HepG2 (cell line): ENCODE measurements around the gene PPP1R27. TPM values are rescaled to one million over a fixed set of nuclear protein-coding genes. Genes with fewer than 3 reads are reported as not detected.

ENCODE experiments used
- ASH2L ChIP-seq: fragments of 300-600, 200-600 bp; sonication (generic); IDR thresholded peaks from 2 replicates; pipeline ENCODE4 v1.7.0; 2017; ENCODE audit warnings: low read depth, mild to moderate bottlenecking, moderate library complexity, mixed read lengths, low read length; ENCODE audit not compliant: insufficient read length
- CEBPB ChIP-seq: IDR thresholded peaks from 2 replicates; pipeline ENCODE4 v1.6.1; 2011; ENCODE audit warnings: low read depth, low read length, improper control_type of control experiment, borderline replicate concordance
- EED ChIP-seq: sonication (generic); formaldehyde crosslinking; IDR thresholded peaks from 2 replicates; pipeline ENCODE4 v1.5.0; 2020; ENCODE audit warnings: mild to moderate bottlenecking, missing genetic modification reagents
- ELF1 ChIP-seq: sonication (generic); formaldehyde crosslinking; IDR thresholded peaks from 2 replicates; pipeline ENCODE4 v1.4.0; 2020; ENCODE audit warnings: missing genetic modification reagents
- FOXM1 ChIP-seq: sonication (generic); formaldehyde crosslinking; IDR thresholded peaks from 2 replicates; pipeline ENCODE4 v1.5.0; 2020; ENCODE audit warnings: missing genetic modification reagents
- GLI4 ChIP-seq: sonication (generic); formaldehyde crosslinking; IDR thresholded peaks from 2 replicates; pipeline ENCODE4 v1.5.1; 2020; ENCODE audit warnings: missing genetic modification reagents, mild to moderate bottlenecking, moderate library complexity, borderline replicate concordance
- KDM2A ChIP-seq: sonication (generic); formaldehyde crosslinking; IDR thresholded peaks from 2 replicates; pipeline ENCODE4 v1.4.0; 2020; ENCODE audit warnings: low read depth, missing genetic modification reagents, borderline replicate concordance
- KDM5B ChIP-seq: sonication (generic); formaldehyde crosslinking; IDR thresholded peaks from 2 replicates; pipeline ENCODE4 v1.4.0; 2020; ENCODE audit warnings: missing genetic modification reagents, mild to moderate bottlenecking, borderline replicate concordance
- MIXL1 ChIP-seq: IDR thresholded peaks from 2 replicates; pipeline ENCODE4 v1.6.1; 2016
- MTA1 ChIP-seq: sonication (generic); formaldehyde crosslinking; IDR thresholded peaks from 2 replicates; pipeline ENCODE4 v1.4.0; 2020; ENCODE audit warnings: missing genetic modification reagents, mild to moderate bottlenecking, borderline replicate concordance
- MXI1 ChIP-seq: IDR thresholded peaks from 3 replicates; pipeline ENCODE4 v1.6.1; 2012; ENCODE audit warnings: low read depth, low read length, inconsistent platforms, borderline replicate concordance
- RELA ChIP-seq: sonication (generic); formaldehyde crosslinking; IDR thresholded peaks from 2 replicates; pipeline ENCODE4 v1.4.0; 2020; ENCODE audit warnings: missing genetic modification reagents
- RORA ChIP-seq: sonication (generic); formaldehyde crosslinking; IDR thresholded peaks from 2 replicates; pipeline ENCODE4 v1.5.0; 2020; ENCODE audit warnings: mild to moderate bottlenecking, missing genetic modification reagents, moderate library complexity
- SALL1 ChIP-seq: sonication (generic); formaldehyde crosslinking; IDR thresholded peaks from 2 replicates; pipeline ENCODE4 v1.8.0; 2022; ENCODE audit warnings: mild to moderate bottlenecking, missing genetic modification reagents
- SPEN ChIP-seq: sonication (generic); formaldehyde crosslinking; IDR thresholded peaks from 2 replicates; pipeline ENCODE4 v1.5.1; 2020; ENCODE audit warnings: low read depth, mild to moderate bottlenecking, missing genetic modification reagents
- ZNF225 ChIP-seq: sonication (generic); formaldehyde crosslinking; IDR thresholded peaks from 2 replicates; pipeline ENCODE4 v1.4.0; 2020; ENCODE audit warnings: mild to moderate bottlenecking, missing genetic modification reagents
- ZNF260 ChIP-seq: sonication (generic); formaldehyde crosslinking; IDR thresholded peaks from 2 replicates; pipeline ENCODE4 v1.4.0; 2020; ENCODE audit warnings: missing genetic modification reagents, low read depth, mild to moderate bottlenecking, borderline replicate concordance
- ZNF263 ChIP-seq: sonication (generic); formaldehyde crosslinking; IDR thresholded peaks from 2 replicates; pipeline ENCODE4 v1.4.0; 2020; ENCODE audit warnings: missing genetic modification reagents
- ZNF274 ChIP-seq: sonication (generic); formaldehyde crosslinking; IDR thresholded peaks from 2 replicates; pipeline ENCODE4 v1.5.1; 2020; ENCODE audit warnings: mild to moderate bottlenecking, missing genetic modification reagents
- ZNF567 ChIP-seq: sonication (generic); formaldehyde crosslinking; IDR thresholded peaks from 2 replicates; pipeline ENCODE4 v1.8.1; 2023; ENCODE audit warnings: mild to moderate bottlenecking, missing genetic modification reagents, borderline replicate concordance
- ZNF646 ChIP-seq: sonication (generic); formaldehyde crosslinking; IDR thresholded peaks from 2 replicates; pipeline ENCODE4 v1.9.0; 2021; ENCODE audit warnings: mild to moderate bottlenecking, missing genetic modification reagents
- ZNF775 ChIP-seq: sonication (generic); formaldehyde crosslinking; IDR thresholded peaks from 2 replicates; pipeline ENCODE4 v1.4.0; 2020; ENCODE audit warnings: missing genetic modification reagents, mild to moderate bottlenecking, moderate library complexity, borderline replicate concordance
- ZNF792 ChIP-seq: IDR thresholded peaks from 2 replicates; pipeline ENCODE4 v1.6.1; 2016
- polyA plus RNA-seq, 8 experiments: library from polyadenylated mRNA; depleted of rRNA in 3 of 8; stranded (reverse) in 7 of 8; unstranded in 1 of 8; fragments of >200 nt; fragmentation: Illumina TruSeq in 4 of 8; extraction: Trizol in 4 of 8; gene quantifications; 2 replicates each; pipeline versions ENCODE4 v1.2.1 to v1.2.3, GENCODE V29; 2011 to 2016; ENCODE audit warnings: low read depth in 4 of 8, missing spikeins in 1 of 8, mixed read lengths in 1 of 8; ENCODE audit not compliant: insufficient read depth in 1 of 8
- total RNA-seq, 5 experiments: library from RNA; depleted of rRNA; stranded (reverse); fragments of >200 nt; fragmentation: Illumina TruSeq; extraction: Trizol; gene quantifications; 2 replicates each; pipeline ENCODE4 v1.2.3, GENCODE V29; 2016; ENCODE audit warnings: low read depth in 1 of 5
- TF ChIP-seq, protein P1 (sequence below): sonication (generic); formaldehyde crosslinking; IDR thresholded peaks from 2 replicates; pipeline ENCODE4 v1.5.1; 2020; ENCODE audit warnings: missing genetic modification reagents, mild to moderate bottlenecking, borderline replicate concordance

Gene PPP1R27
- total and polyA plus RNA-seq, 2 of the 13 experiments (the other 11 are each of a cell fraction or from before 2014, with no cell fraction given), result 0.17 to 1.00 TPM

GRCh38 chr17:81794509-81794908 lies 40.3 kb downstream of the PPP1R27 start (continued):
- TF ChIP-seq ZNF225 (CRISPR knock-in tag), result 0 out of 2 replicates have a peak, but pooled peaks have one; percentile 64
- TF ChIP-seq RELA (CRISPR knock-in tag), result no peak
- TF ChIP-seq ZNF792 (CRISPR knock-in tag), result no peak
- TF ChIP-seq ZNF274 (CRISPR knock-in tag), result 0 out of 2 replicates have a peak, but pooled peaks have one; percentile 42
- TF ChIP-seq ZNF260, result 0 out of 2 replicates have a peak, but pooled peaks have one; percentile 57
- no peak for TF ChIP-seq KDM2A (CRISPR knock-in tag)
- no peak for TF ChIP-seq EED
- TF ChIP-seq CEBPB, result peak; percentile 58; the same call in 1 of the 2 replicates
- TF ChIP-seq ZNF775 (CRISPR knock-in tag), result no peak
- peak; percentile 77; the same call in 1 of the 2 replicates for TF ChIP-seq ZNF263 (CRISPR knock-in tag)
- TF ChIP-seq ZNF567 (CRISPR knock-in tag), result 0 out of 2 replicates have a peak, but pooled peaks have one; percentile 69
- TF ChIP-seq FOXM1 (CRISPR knock-in tag), result no peak
- no peak for TF ChIP-seq MIXL1 (CRISPR knock-in tag)
- peak; percentile 49; the same call in 1 of the 2 replicates for TF ChIP-seq SALL1 (CRISPR knock-in tag)
- no peak for TF ChIP-seq GLI4
- TF ChIP-seq ELF1 (CRISPR knock-in tag), result no peak
- TF ChIP-seq ZNF646 (CRISPR knock-in tag), result 0 out of 2 replicates have a peak, but pooled peaks have one; percentile 55
- no peak for TF ChIP-seq KDM5B
- TF ChIP-seq, protein P1, sequence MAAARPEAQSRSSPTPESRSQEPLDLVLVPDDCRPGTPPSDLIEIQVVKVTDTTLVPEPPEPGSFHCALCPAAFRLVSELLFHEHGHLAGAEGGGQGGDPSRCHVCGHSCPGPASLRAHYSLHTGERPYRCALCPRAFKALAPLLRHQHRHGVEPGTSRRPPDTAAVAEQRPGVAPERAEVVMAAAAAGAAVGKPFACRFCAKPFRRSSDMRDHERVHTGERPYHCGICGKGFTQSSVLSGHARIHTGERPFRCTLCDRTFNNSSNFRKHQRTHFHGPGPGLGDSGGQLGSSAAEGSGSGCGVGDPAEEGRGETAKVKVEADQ (CRISPR knock-in tag), result no peak
- no peak for TF ChIP-seq MXI1
- 0 out of 2 replicates have a peak, but pooled peaks have one; percentile 18 for TF ChIP-seq SPEN
- TF ChIP-seq MTA1 (CRISPR knock-in tag), result peak; percentile 30; the same call in 1 of the 2 replicates
- no peak for TF ChIP-seq RORA (CRISPR knock-in tag)
- no peak for TF ChIP-seq ASH2L
